ENCODE results near the gene FOXP3. TPM values are rescaled to one million over a fixed set of nuclear protein-coding genes. Genes with fewer than 3 reads are reported as not detected.

Gene FOXP3
- total and polyA plus RNA-seq, 2 donors (not counting 1 experiment from before 2014, with no cell fraction given): under 0.01 TPM; not detected in 1

DNA sequence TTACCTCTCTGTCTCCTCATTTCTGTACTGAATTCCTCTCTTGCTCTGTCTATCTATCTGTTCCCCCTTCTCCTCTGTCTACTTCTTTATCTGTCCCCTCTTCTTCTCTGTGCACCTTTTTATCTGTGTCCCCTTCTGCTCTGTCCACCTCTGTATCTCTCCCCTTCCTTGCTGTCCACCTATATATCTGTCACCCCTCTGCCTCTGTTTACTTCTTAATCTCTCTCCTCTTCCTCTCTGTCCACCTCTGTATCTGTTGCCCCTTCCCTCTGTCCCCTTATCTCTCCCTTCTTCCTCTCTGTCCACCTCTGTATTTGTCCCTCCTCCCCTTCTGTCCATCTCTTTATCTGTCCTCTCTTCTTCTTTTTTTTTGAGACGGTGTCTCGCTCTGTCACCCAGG is 20.3 kb downstream of the FOXP3 start:
- no peaks in the 10 kb centered on the region for H3K27me3 ChIP-seq (ENCODE audit: control insufficient read depth, insufficient read depth, low read length)
- H3K4me3 ChIP-seq (replicated peaks in 1 of 4; ENCODE audit: control extremely low read depth in 1 of 4, insufficient read depth in 1 of 4, low read depth in 3 of 4, low read length in 4 of 4): no peak overlapping the region
- no peaks in the 10 kb centered on the region for H3K36me3 ChIP-seq (ENCODE audit: control insufficient read depth, insufficient read depth, low read length)
- H3K27ac ChIP-seq (ENCODE audit: insufficient read depth, low read length): no peak overlapping the region
- no peak overlapping the region for H2AFZ ChIP-seq (ENCODE audit: low read length)
- no peaks in the 10 kb centered on the region for H3K79me2 ChIP-seq (ENCODE audit: control insufficient read depth, insufficient read depth, low read length)
- no peaks in the 10 kb centered on the region for H3K4me1 ChIP-seq (ENCODE audit: control insufficient read depth, extremely low read depth, insufficient read depth, low read length)
- H3K9ac ChIP-seq (ENCODE audit: insufficient read depth, low read length): no peak overlapping the region
- H4K20me1 ChIP-seq (ENCODE audit: control insufficient read depth, extremely low read depth, insufficient read depth, low read length): no peaks in the 10 kb centered on the region
- DNase-seq (ENCODE audit: low read depth in 2 of 2): no peak
- TF ChIP-seq, protein P1, sequence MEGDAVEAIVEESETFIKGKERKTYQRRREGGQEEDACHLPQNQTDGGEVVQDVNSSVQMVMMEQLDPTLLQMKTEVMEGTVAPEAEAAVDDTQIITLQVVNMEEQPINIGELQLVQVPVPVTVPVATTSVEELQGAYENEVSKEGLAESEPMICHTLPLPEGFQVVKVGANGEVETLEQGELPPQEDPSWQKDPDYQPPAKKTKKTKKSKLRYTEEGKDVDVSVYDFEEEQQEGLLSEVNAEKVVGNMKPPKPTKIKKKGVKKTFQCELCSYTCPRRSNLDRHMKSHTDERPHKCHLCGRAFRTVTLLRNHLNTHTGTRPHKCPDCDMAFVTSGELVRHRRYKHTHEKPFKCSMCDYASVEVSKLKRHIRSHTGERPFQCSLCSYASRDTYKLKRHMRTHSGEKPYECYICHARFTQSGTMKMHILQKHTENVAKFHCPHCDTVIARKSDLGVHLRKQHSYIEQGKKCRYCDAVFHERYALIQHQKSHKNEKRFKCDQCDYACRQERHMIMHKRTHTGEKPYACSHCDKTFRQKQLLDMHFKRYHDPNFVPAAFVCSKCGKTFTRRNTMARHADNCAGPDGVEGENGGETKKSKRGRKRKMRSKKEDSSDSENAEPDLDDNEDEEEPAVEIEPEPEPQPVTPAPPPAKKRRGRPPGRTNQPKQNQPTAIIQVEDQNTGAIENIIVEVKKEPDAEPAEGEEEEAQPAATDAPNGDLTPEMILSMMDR (conservative IDR thresholded peaks at IDR 0.05 in 1 of 2, IDR thresholded peaks at IDR 0.05 in 1 of 2; ENCODE audit: low read depth in 1 of 2, low read length in 2 of 2): no peak
- TF ChIP-seq EZH2 (IDR thresholded peaks at IDR 0.05; ENCODE audit: low read length, missing control alignments): no peak
- no peak overlapping the region for H3K4me2 ChIP-seq (ENCODE audit: extremely low read depth, insufficient read depth, low read length)
- H3K9me3 ChIP-seq (ENCODE audit: control insufficient read depth, insufficient read depth, low read depth, low read length): no peaks in the 10 kb centered on the region

DNA sequence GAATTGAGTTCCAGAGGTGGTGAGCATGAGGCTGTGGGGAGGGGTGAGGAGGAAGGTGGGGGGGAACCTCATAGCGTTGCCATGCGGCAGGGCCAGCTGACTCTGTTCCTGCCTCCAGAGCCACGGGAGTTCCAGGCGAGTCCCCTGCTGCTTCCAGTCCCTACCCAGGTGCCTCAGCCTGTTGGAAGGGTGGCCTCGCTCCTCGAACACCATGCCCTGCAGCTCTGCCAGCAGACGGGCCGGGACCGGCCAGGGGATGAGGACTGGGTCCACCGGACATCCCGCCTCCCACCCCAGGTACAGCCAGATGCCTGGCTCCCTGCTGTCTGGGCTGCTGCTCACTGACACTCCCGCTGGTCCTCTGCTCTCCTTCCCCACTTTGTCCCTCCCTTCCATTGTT is 21.3 kb downstream of the FOXP3 start:
- TF ChIP-seq, protein P1 (conservative IDR thresholded peaks at IDR 0.05 in 1 of 2, IDR thresholded peaks at IDR 0.05 in 1 of 2; ENCODE audit: low read depth in 1 of 2, low read length in 2 of 2): no peak
- no peak for TF ChIP-seq EZH2 (IDR thresholded peaks at IDR 0.05; ENCODE audit: low read length, missing control alignments)
- DNase-seq (ENCODE audit: low read depth in 2 of 2): no peak
- Histone ChIP-seq H3K27ac (ENCODE audit: insufficient read depth, low read length) (no peak overlapping the region), H3K27me3 (ENCODE audit: control insufficient read depth, insufficient read depth, low read length) (no peaks in the 10 kb centered on the region), H3K4me1 (ENCODE audit: control insufficient read depth, extremely low read depth, insufficient read depth, low read length) (no peaks in the 10 kb centered on the region), H4K20me1 (ENCODE audit: control insufficient read depth, extremely low read depth, insufficient read depth, low read length) (no peaks in the 10 kb centered on the region), H3K4me3 (replicated peaks in 1 of 4; ENCODE audit: control extremely low read depth in 1 of 4, insufficient read depth in 1 of 4, low read depth in 3 of 4, low read length in 4 of 4) (no peak overlapping the region), H2AFZ (ENCODE audit: low read length) (no peak overlapping the region), H3K9ac (ENCODE audit: insufficient read depth, low read length) (no peak overlapping the region), H3K9me3 (ENCODE audit: control insufficient read depth, insufficient read depth, low read depth, low read length) (no peaks in the 10 kb centered on the region), H3K4me2 (ENCODE audit: extremely low read depth, insufficient read depth, low read length) (no peak overlapping the region), H3K36me3 (ENCODE audit: control insufficient read depth, insufficient read depth, low read length) (no peaks in the 10 kb centered on the region), H3K79me2 (ENCODE audit: control insufficient read depth, insufficient read depth, low read length) (no peaks in the 10 kb centered on the region)

DNA sequence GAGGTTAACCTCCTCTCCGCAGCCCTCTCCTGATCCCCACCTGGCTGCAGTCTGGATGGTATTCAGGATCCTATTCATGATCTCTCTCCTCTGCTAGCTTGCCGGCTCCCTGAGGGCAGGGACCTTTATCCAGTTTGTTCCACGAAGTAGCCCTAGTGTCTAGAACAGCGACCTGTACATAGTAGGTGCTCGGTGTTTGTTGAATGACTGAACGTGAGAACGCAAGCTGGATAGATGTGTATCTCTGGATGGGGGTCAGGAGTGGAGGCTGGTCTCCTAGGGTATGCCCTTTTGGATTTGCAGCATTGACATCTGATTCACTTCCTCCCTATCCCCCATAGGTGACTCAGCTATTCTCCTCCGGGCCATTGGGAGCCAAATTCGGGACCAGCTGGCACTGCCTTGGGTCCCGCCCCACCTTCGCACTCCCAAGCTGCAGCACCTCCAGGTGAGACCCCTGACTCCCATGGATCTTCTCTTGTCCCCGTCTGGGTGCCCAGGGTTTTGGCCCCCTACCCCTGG is 21.9 kb downstream of the FOXP3 start:
- H3K27me3 ChIP-seq (ENCODE audit: control insufficient read depth, insufficient read depth, low read length): no peaks in the 10 kb centered on the region
- H3K4me1 ChIP-seq (ENCODE audit: control insufficient read depth, extremely low read depth, insufficient read depth, low read length): no peaks in the 10 kb centered on the region
- H3K79me2 ChIP-seq (ENCODE audit: control insufficient read depth, insufficient read depth, low read length): no peaks in the 10 kb centered on the region
- TF ChIP-seq EZH2 (IDR thresholded peaks at IDR 0.05; ENCODE audit: low read length, missing control alignments): no peak
- TF ChIP-seq, protein P1 (conservative IDR thresholded peaks at IDR 0.05 in 1 of 2, IDR thresholded peaks at IDR 0.05 in 1 of 2; ENCODE audit: low read depth in 1 of 2, low read length in 2 of 2): no peak
- H3K4me3 ChIP-seq (replicated peaks in 1 of 4; ENCODE audit: control extremely low read depth in 1 of 4, insufficient read depth in 1 of 4, low read depth in 3 of 4, low read length in 4 of 4): no peak overlapping the region
- H3K4me2 ChIP-seq (ENCODE audit: extremely low read depth, insufficient read depth, low read length): no peak overlapping the region
- no peaks in the 10 kb centered on the region for H4K20me1 ChIP-seq (ENCODE audit: control insufficient read depth, extremely low read depth, insufficient read depth, low read length)
- H2AFZ ChIP-seq (ENCODE audit: low read length): no peak overlapping the region
- no peak overlapping the region for H3K9ac ChIP-seq (ENCODE audit: insufficient read depth, low read length)
- no peaks in the 10 kb centered on the region for H3K9me3 ChIP-seq (ENCODE audit: control insufficient read depth, insufficient read depth, low read depth, low read length)
- no peak for DNase-seq (ENCODE audit: low read depth in 2 of 2)
- H3K27ac ChIP-seq (ENCODE audit: insufficient read depth, low read length): no peak overlapping the region
- no peaks in the 10 kb centered on the region for H3K36me3 ChIP-seq (ENCODE audit: control insufficient read depth, insufficient read depth, low read length)
